SK-N-MC (cell line): ENCODE measurements around the gene RALY.

ENCODE experiments used
- EZH2 ChIP-seq: fragments of 200-600 bp; sonication (generic); IDR thresholded peaks from one replicate; pipeline ENCODE4 v1.6.1; 2017; ENCODE audit warnings: antibody characterized with exemption
- FOXP2 ChIP-seq: optimal IDR thresholded peaks from 2 replicates; pipeline ENCODE3; 2011; ENCODE audit warnings: mild to moderate bottlenecking, moderate library complexity; ENCODE audit not compliant: insufficient read depth; ENCODE audit errors: extremely low read length, control extremely low read depth
- POLR2AphosphoS5 ChIP-seq: IDR thresholded peaks from 2 replicates; pipeline ENCODE4 v1.6.1; 2012; ENCODE audit warnings: mild to moderate bottlenecking, low read depth, low read length, borderline replicate concordance

DNA sequence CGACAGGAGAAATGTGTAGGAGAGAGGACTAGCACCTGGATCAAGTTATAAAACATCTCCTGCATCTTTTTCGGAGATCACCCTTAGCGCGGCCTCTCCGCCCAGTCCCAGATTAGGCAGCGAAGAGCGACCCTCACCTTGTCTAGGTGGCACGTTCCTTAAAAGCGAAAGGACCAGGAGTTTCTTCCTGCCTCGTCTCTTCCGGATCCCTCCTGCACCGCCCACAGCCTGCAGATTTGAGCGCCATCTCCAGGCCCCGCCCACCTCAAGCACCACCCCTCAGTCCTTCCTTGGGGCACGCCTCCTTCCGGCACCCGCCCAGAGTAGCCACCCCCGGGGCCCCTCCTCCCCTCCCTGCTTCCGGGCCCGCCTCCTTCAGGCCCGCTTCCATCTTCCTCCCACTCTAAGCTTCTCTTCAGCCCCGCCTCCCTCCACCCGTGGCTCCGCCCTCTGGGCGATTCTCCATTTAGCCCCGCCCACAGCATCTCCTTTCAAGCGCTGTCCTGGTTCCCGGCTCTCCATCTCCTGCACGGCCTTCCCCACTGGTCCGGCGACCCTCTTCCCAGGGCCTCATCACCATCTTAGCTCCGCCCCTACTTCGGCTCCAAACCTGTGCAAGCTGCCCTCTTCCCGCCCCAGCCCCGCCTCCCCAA is 662 bp upstream of the RALY start:
- TF ChIP-seq EZH2 (no peak), POLR2AphosphoS5 (peak; percentile 96), FOXP2 (no peak)
